HG03103 (cell line): Measurements from ENCODE around the gene CALB2.
"Not testable (repeated sequence)": the region's sequence is repeated elsewhere in the genome, so short reads cannot be mapped to it uniquely, and the experiment has no call there.

ENCODE experiments used
- ATAC-seq: cut with Tn5 transposase; IDR thresholded peaks from one replicate; pipeline ENCODE4 v1.9.1; 2021; ENCODE audit warnings: low read depth; ENCODE audit not compliant: unreplicated experiment

CALB2 gene, protein sequence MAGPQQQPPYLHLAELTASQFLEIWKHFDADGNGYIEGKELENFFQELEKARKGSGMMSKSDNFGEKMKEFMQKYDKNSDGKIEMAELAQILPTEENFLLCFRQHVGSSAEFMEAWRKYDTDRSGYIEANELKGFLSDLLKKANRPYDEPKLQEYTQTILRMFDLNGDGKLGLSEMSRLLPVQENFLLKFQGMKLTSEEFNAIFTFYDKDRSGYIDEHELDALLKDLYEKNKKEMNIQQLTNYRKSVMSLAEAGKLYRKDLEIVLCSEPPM

GRCh38 chr16:71358464-71358998 lies at the start of gene CALB2:
TSS of gene CALB2 (plus strand) at chr16:71358723. CDS start at chr16:71358793, 70 bp downstream.
- ATAC-seq = peak; percentile 90

GRCh38 chr16:71311553-71312158 lies 46.9 kb upstream of the CALB2 start:
- ATAC-seq = no peak

DNA sequence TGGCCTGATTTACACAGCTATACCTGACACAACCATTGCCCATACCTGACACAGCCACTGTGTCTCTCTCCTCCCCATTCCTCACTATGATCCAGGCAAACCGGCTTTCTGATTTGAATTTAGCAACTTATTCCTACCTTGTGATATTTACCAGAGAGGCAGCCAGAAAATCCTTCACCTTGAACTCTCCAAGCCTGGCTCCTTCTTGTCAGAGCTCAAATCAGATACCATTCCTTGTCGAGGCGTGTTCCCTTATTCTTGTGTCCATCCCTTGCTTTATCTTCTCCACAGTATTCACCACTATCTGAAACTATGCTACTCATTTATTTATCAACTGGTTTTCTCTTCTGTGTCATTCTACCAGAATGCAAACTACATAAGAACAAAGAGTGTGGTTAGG lies 44.9 kb upstream of the CALB2 start:
- not testable (repeated sequence) for ATAC-seq

- ATAC-seq = no peak
Observed at GRCh38 chr16:71315269-71315668, 43.3 kb upstream of the CALB2 start.

- no peak for ATAC-seq
Observed at GRCh38 chr16:71319999-71320398, 38.5 kb upstream of the CALB2 start.

DNA sequence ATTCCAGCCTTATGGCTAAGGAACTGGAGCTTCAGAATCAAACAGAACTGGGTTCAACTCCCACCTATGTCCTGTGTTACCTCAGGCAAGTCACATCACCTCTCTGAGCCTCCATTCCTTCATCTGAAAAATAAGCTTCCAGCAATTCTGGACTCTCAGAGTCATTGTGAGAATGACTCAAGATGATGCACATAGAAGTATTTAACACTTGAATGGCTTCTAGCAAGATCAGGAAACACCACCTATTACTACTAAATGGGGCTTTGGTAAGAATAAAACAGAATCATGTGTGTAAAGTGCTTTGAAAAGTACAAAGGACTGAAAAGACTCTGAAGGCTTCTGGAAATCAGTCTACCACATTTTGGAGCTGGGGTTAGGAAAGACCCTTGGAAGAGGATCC lies 30.8 kb upstream of the CALB2 start:
- no peak for ATAC-seq

GRCh38 chr16:71328151-71328550 lies 30.4 kb upstream of the CALB2 start:
- no peak for ATAC-seq

DNA sequence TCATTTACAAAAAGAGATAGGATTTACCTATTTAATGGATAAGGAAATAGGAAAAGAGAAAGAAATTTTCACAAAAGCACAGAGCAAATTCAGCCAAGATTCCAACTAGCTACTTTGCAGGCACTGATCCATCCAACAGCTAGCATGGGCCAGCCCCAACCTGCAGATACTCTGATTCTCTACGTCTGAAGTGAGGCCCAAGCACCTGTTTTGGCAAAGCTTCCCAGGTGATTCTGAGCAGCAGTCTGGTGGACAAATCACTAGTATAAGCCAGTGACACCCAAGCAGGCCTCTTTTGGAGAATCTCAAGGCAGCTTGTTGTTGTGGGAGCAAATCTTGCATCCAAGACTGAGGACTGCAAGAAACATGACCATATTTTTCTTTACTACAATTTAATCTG lies 20.9 kb upstream of the CALB2 start:
- ATAC-seq = no peak

DNA sequence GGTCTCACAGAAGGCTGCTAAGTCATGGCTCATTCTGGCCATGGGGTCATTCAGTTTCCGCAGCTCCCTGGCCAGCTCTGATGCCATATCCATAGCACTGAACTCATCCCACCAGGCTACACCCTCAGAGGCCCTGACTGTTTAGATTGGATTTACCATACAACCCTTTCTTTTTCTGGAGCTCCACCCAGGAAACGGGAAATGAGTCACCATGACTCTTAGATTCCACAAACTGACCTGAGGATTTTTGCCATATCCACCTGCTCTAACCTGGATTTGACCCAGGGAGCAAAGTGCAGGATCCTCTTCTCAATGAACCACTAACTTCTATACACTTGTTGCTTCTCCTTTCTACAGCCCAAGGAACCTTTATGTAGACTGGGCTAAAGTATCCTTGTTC lies 20.3 kb upstream of the CALB2 start:
- ATAC-seq = no peak

GRCh38 chr16:71338632-71339031 lies 19.9 kb upstream of the CALB2 start:
- no peak for ATAC-seq

DNA sequence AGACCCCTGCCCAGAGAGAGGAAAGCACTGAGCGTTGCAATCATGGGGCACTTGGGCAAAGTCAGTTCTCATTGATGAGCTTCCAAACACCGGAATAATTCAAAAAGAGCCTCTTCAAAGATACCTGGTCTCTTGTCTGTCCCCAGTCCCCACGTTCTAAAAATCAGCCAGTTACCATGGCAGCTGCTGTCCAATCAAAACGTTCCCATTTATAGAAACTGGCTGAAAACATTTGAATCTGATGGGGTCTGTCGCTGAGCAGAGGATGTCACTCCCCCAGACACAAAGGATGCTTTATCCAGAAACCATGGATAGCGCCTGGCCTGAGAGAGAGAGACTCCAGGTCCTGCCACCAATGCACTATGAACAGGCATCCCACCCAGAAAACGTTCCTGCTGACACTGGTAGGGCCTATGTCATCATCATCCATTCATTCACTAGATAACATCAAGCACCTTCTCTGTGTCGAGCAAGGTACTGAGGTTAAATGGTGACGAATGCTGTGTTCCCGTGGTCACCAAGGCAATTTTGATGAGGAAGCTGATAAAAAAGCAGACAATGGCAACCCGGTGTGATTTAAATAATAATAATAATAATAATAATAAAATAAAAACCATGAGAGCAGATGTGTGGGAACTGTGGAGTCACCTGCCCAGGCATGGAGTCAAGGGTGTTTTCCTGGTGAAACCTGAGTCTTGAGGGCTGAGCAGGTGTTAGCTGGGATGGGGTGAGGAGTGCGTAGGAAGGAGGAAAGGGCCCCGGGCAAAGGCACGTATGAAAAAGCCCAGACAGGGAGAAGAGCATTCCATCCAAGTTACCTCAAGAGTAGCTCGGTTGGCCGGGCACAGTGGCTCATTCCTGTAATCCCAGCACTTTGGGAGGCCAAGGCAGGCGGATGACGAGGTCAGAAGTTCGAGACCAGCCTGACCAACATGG lies 19.0 kb upstream of the CALB2 start:
- ATAC-seq = no peak

GRCh38 chr16:71340406-71340805 lies 18.1 kb upstream of the CALB2 start:
- ATAC-seq = no peak

- no peak for ATAC-seq
Observed at GRCh38 chr16:71341881-71342280, 16.6 kb upstream of the CALB2 start.

DNA sequence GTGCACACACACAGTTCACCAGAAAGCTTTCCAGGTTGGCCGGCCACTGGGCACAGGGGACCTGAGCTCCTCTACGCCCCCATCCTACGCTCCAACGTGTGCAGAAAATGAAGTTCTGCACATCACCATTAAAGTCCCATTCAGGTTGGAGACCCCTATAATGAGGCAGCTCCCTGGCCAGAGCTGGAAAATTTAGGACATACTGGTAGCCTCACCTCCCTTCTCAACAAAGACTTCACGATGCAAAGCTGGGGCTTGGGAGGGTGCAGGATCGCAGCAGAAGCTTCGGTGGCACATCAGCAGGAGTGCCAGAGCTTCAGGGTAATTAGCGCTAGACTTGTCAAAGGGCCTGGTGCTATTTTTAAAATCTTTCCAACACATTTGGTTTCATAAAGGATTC lies 15.4 kb upstream of the CALB2 start:
- no peak for ATAC-seq

- no peak for ATAC-seq
Observed at GRCh38 chr16:71344315-71344905, 14.1 kb upstream of the CALB2 start.

GRCh38 chr16:71345031-71345430 lies 13.5 kb upstream of the CALB2 start:
- no peak for ATAC-seq

DNA sequence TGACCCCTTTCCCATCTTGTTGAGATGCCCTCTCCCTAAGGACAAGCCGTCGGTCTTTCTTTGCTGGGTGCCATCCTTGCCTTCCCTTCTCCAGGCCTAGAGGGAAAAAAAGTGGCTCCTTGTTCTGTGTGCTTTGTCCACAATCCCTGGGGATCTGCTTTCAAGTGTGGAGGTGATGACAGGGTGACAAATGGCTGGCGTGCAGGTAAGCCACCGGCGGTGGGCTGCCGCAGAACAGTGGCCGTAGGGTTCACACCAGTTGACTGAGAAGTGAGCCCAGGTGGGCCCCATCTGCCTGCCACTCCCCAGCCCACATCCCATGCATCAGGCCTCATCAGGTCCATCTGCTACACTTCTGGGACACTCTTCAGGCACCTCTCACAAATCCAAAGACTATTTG lies 11.4 kb upstream of the CALB2 start:
- no peak for ATAC-seq

DNA sequence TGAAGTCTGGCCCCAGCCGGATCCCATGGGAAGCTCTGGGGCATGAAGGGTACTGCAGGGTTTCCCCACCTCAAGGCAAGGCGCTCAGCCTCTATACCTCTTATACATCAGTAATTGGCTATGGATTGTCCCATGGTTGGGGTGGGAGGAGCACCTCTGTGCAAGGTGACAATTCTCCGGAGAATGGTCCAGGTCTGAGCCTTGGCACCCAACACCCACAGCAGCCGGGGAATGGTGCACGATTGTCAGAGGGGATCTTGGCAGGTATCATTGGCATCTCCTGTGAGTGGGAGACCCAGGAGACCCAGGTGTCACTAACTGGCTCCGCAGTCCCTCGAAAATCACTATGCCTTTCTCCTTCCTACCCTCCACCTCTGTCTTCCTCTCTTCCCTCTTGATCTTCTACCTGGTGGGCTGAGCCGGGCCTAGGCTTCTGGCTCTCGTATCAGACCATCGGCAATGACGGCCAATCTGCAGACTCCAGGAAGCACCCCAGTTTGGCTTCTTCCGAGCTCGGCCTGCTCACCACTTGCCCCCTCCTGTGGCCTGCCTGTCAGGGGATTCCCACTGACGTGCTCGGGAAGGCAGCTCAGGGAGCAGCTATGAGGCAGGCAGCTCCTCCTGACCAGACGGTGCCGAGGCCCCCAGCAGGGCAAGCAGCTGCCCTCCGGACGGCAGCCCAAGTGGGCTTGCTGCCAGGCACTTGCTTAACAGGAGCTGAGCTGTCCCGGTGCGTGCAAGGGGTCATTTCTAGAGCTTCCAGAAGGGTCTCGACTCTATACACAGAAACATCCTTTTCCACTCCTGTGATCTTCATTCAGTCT lies 10.0 kb upstream of the CALB2 start:
- ATAC-seq = no peak

DNA sequence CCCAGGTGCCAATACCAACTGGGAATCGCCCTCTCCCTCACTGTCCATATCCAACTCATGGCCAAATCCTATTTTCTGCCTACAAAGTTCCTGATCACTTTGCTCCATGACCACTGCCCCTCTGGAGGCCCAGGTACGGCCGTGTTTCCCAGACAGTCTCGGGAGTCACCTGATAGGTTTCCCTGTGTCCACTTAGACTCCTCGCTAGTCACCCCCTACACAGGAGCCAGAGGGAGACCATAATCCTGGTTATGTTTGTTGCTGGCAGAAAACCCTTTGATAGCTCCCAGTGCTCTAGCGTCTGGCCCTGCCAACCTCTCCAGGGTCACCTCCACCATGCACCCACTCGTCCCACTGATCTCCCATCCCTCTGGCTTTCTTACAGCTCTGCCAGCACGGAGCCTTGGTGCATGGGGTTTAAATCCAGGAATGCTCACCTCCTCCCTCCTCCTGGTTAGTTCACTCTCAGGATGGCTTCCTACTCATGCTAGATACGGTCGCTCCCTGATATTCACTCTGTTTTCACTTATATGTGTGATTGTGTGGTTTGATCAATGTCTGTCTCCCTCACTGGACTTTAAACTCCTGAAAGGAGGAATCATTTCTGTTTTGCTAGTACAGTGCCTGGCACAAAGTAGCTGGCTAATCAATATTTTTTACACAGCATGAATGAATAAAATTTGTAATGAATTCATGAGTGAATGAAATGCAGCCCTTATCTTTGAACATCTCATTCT lies 7.5 kb upstream of the CALB2 start:
- no peak for ATAC-seq
